Liver (tissue), 9 donors: ENCODE measurements around the gene CCR4. TPM values are rescaled to one million over a fixed set of nuclear protein-coding genes. Genes with fewer than 3 reads are reported as not detected.
"Not testable (repeated sequence)": the region's sequence is repeated elsewhere in the genome, so short reads cannot be mapped to it uniquely, and the experiment has no call there.

Experiments
- DNase-seq: peaks from one replicate; pipeline ENCODE4 v3.0.0-alpha.2; 2017; ENCODE audit warnings: low spot score
- H3K27ac ChIP-seq, 2 donors: one replicate each; pipeline ENCODE4 v1.7.0; 2013; ENCODE audit warnings: inconsistent platforms in 2 of 2, low read length in 2 of 2, control low read depth in 1 of 2, low read depth in 1 of 2, mild to moderate bottlenecking in 1 of 2
- H3K27me3 ChIP-seq, 4 donors: one replicate each; pipeline versions ENCODE4 v1.6.1 to v1.7.0; 2013; ENCODE audit warnings: low read length in 3 of 4, inconsistent platforms in 1 of 4, mild to moderate bottlenecking in 1 of 4, moderate library complexity in 1 of 4; ENCODE audit not compliant: control insufficient read depth in 4 of 4, insufficient read depth in 4 of 4
- H3K36me3 ChIP-seq, 4 donors: one replicate each; pipeline versions ENCODE4 v1.6.1 to v1.7.0; 2013; ENCODE audit warnings: low read length in 3 of 4, mild to moderate bottlenecking in 3 of 4, low read depth in 1 of 4, moderate library complexity in 1 of 4; ENCODE audit not compliant: control insufficient read depth in 4 of 4, insufficient read depth in 3 of 4
- H3K4me1 ChIP-seq, 4 donors: one replicate each; pipeline versions ENCODE4 v1.6.1 to v1.7.0; 2013; ENCODE audit warnings: low read length in 3 of 4, mild to moderate bottlenecking in 3 of 4, moderate library complexity in 1 of 4; ENCODE audit not compliant: control insufficient read depth in 4 of 4, insufficient read depth in 4 of 4
- H3K4me3 ChIP-seq, 3 donors: one replicate each; pipeline versions ENCODE4 v1.6.1 to v1.7.0; 2013; ENCODE audit warnings: low read length in 3 of 3, control low read depth in 1 of 3, low read depth in 1 of 3, mild to moderate bottlenecking in 1 of 3
- H3K9ac ChIP-seq, 2 donors: one replicate each; pipeline ENCODE4 v1.7.0; 2013; ENCODE audit warnings: low read length in 2 of 2, mild to moderate bottlenecking in 2 of 2, moderate library complexity in 2 of 2, control low read depth in 1 of 2, low read depth in 1 of 2
- H3K9me3 ChIP-seq, 4 donors: one replicate each; pipeline versions ENCODE4 v1.6.1 to v1.7.0; 2013; ENCODE audit warnings: low read length in 3 of 4; ENCODE audit not compliant: control insufficient read depth in 4 of 4
- EGR1 ChIP-seq, 2 donors: IDR thresholded peaks; 2 replicates each; pipeline ENCODE4 v1.6.1; 2016 to 2018; ENCODE audit warnings: antibody characterized with exemption in 2 of 2, low read depth in 2 of 2
- FOXA1 ChIP-seq: IDR thresholded peaks from 2 replicates; pipeline ENCODE4 v1.6.1; 2016; ENCODE audit warnings: antibody characterized with exemption
- GABPA ChIP-seq, 2 donors: IDR thresholded peaks in 1 of 2; conservative IDR thresholded peaks in 1 of 2; 2 replicates each; pipeline ENCODE4 v1.6.1; 2016; ENCODE audit warnings: antibody characterized with exemption in 2 of 2, mild to moderate bottlenecking in 1 of 2, moderate library complexity in 1 of 2
- HNF4A ChIP-seq, 2 donors: conservative IDR thresholded peaks; 2 replicates each; pipeline ENCODE4 v1.6.1; 2016; ENCODE audit warnings: antibody characterized with exemption in 2 of 2, mild to moderate bottlenecking in 2 of 2
- HNF4G ChIP-seq: IDR thresholded peaks from 2 replicates; pipeline ENCODE4 v1.6.1; 2016; ENCODE audit warnings: antibody characterized with exemption
- NR2F2 ChIP-seq: IDR thresholded peaks from 2 replicates; pipeline ENCODE4 v1.6.1; 2016; ENCODE audit warnings: antibody characterized with exemption
- RAD21 ChIP-seq, 2 donors: IDR thresholded peaks; 2 replicates each; pipeline ENCODE4 v1.6.1; 2016; ENCODE audit warnings: antibody characterized with exemption in 2 of 2, mild to moderate bottlenecking in 2 of 2
- RXRA ChIP-seq, 2 donors: IDR thresholded peaks; 2 replicates each; pipeline ENCODE4 v1.6.1; 2017 to 2018; ENCODE audit warnings: antibody characterized with exemption in 2 of 2, mild to moderate bottlenecking in 1 of 2
- SP1 ChIP-seq: IDR thresholded peaks from 2 replicates; pipeline ENCODE4 v1.6.1; 2018; ENCODE audit warnings: antibody characterized with exemption, mild to moderate bottlenecking
- TAF1 ChIP-seq: conservative IDR thresholded peaks from 2 replicates; pipeline ENCODE4 v1.6.1; 2016; ENCODE audit warnings: antibody characterized with exemption, mild to moderate bottlenecking
- YY1 ChIP-seq: IDR thresholded peaks from 2 replicates; pipeline ENCODE4 v1.6.1; 2016; ENCODE audit warnings: antibody characterized with exemption, mild to moderate bottlenecking
- ZBTB33 ChIP-seq: IDR thresholded peaks from 2 replicates; pipeline ENCODE4 v1.6.1; 2016; ENCODE audit warnings: antibody characterized with exemption
- WGBS: extraction: QIAGEN DNeasy Blood & Tissue Kit; methylation state at CpG from one replicate; pipeline ENCODE4 v1.1.7; 2013; 5-methylcytosine and 5-hydroxymethylcytosine counted together
- polyA plus RNA-seq, 2 donors: library from polyadenylated mRNA; stranded (reverse) in 1 of 2; unstranded in 1 of 2; fragments of 200-250 nt in 1 of 2; fragments of >200 nt in 1 of 2; fragmentation: Nextera tagmentation in 1 of 2; extraction: Ambion mirVana in 1 of 2; gene quantifications; one replicate each; pipeline versions ENCODE4 v1.2.1 to v1.2.3, GENCODE V29; 2013 to 2015
- total RNA-seq, 2 donors: library from RNA; depleted of rRNA; stranded (reverse); fragments of >200 nt; gene quantifications; one replicate each; pipeline ENCODE4 v1.2.3, GENCODE V29; 2014
- TF ChIP-seq, protein P1 (sequence below): IDR thresholded peaks from 2 replicates; pipeline ENCODE4 v1.6.1; 2016; ENCODE audit warnings: antibody characterized with exemption, mild to moderate bottlenecking
- donor health status: healthy.
- donor health status: healthy.
- donor health status: healthy.
- donor health status: healthy.
- donor health status: healthy.

CCR4 gene
- total and polyA plus RNA-seq, 4 donors: 0.07 to 1.0 (median 0.17) TPM

DNA sequence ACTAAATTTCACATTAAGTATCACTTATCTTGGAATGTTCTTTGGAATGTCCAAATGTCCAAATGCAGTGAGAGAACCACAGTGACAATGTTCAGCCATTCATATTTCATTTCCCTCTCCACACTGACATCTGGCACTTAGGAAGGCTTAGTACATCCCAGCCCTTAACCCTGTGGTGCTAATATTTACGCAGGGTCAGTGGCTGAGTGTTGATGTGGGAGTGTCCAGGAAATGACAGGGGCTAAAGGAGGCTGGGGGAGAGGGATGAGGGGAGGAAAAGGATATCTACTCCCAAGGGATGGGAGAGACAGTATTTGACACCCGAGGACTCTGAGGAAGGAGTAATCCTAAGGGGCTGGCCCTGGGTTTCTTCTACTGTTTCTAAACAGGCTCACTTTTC lies 14.1 kb upstream of the CCR4 start:
- DNase-seq: no peak
- WGBS: 52% methylated on average over 2 of the region's 2 CpGs
- no peak overlapping the region for H3K4me3 ChIP-seq
- no peak overlapping the region for H3K27ac ChIP-seq
- no peaks in the 10 kb centered on the region for H3K4me1 ChIP-seq
- no peak for TF ChIP-seq TAF1
- TF ChIP-seq RXRA (IDR thresholded peaks at IDR 0.05): peak in 1 of 2 donors; percentile 18
- no peaks in the 10 kb centered on the region for H3K27me3 ChIP-seq
- no peaks in the 10 kb centered on the region for H3K9me3 ChIP-seq
- no peak overlapping the region for H3K9ac ChIP-seq
- no peaks in the 10 kb centered on the region for H3K36me3 ChIP-seq

DNA sequence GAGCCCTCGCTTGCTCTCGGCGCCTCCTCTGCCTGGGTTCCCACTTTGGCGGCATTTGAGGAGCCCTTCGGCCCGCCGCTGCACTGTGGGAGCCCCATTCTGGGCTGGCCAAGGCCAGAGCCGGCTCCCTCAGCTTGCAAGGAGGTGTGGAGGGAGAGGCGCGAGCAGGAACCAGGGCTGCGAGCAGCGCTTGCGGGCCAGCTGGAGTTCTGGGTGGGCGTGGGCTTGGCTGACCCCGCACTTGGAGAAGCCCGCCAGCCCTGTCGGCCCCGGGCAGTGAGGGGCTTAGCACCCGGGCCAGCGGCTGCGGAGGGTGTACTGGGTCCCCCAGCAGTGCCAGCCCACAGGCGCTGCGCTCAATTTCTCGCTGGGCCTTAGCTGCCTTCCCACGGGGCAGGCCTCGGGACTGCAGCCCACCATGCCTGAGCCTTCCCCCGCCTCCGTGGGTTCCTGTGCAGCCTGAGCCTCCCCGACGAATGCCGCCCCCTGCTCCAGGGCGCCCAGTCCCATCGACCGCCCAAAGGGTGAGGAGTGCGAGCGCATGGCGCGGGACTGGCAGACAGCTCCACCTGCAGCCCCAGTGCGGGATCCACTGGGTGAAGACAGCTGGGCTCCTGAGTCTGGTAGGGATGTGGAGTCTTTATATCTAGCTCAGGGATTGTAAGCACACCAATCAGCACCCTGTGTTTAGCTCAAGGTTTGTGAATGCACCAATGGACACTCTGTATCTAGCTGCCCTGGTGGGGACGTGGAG lies 11.7 kb upstream of the CCR4 start:
- not testable (repeated sequence) for H3K27ac ChIP-seq, H3K27me3 ChIP-seq, DNase-seq, H3K9ac ChIP-seq, H3K4me3 ChIP-seq, H3K4me1 ChIP-seq, H3K36me3 ChIP-seq, H3K9me3 ChIP-seq
- WGBS: 96% methylated on average over 40 of the region's 40 CpGs

DNA sequence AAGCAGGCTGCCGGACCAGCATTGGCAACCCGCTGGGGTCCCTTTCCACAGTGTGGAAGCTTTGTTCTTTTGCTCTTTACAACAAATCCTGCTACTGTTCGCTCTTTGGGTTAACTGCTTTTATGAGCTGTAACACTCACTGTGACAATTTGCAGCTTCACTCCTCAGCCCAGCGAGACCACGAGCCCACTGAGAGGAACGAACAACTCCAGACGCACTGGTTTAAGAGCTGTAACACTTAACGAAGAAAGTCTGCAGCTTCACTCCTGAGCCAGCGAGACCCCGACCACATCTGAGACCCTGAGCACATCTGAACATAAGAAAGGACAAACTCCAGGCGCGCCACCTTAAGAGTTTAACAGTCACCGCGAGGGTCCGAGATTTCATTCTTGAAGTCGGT lies 10.7 kb upstream of the CCR4 start:
- no peak overlapping the region for H3K9ac ChIP-seq
- DNase-seq: no peak

More for the DNA sequence above, 10.7 kb upstream of the CCR4 start:
- TF ChIP-seq GABPA (IDR thresholded peaks at IDR 0.05 in 1 of 2, conservative IDR thresholded peaks at IDR 0.05 in 1 of 2): no peak
- no peak for TF ChIP-seq ZBTB33
- no peak for TF ChIP-seq RAD21 (IDR thresholded peaks at IDR 0.05)
- no peak for TF ChIP-seq HNF4G
- no peak for TF ChIP-seq YY1
- TF ChIP-seq FOXA1: no peak
- TF ChIP-seq, protein P1, sequence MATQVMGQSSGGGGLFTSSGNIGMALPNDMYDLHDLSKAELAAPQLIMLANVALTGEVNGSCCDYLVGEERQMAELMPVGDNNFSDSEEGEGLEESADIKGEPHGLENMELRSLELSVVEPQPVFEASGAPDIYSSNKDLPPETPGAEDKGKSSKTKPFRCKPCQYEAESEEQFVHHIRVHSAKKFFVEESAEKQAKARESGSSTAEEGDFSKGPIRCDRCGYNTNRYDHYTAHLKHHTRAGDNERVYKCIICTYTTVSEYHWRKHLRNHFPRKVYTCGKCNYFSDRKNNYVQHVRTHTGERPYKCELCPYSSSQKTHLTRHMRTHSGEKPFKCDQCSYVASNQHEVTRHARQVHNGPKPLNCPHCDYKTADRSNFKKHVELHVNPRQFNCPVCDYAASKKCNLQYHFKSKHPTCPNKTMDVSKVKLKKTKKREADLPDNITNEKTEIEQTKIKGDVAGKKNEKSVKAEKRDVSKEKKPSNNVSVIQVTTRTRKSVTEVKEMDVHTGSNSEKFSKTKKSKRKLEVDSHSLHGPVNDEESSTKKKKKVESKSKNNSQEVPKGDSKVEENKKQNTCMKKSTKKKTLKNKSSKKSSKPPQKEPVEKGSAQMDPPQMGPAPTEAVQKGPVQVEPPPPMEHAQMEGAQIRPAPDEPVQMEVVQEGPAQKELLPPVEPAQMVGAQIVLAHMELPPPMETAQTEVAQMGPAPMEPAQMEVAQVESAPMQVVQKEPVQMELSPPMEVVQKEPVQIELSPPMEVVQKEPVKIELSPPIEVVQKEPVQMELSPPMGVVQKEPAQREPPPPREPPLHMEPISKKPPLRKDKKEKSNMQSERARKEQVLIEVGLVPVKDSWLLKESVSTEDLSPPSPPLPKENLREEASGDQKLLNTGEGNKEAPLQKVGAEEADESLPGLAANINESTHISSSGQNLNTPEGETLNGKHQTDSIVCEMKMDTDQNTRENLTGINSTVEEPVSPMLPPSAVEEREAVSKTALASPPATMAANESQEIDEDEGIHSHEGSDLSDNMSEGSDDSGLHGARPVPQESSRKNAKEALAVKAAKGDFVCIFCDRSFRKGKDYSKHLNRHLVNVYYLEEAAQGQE: no peak
- TF ChIP-seq EGR1 (IDR thresholded peaks at IDR 0.05; ENCODE audit: low read depth in 2 of 2): no peak
- no peak for TF ChIP-seq NR2F2
- TF ChIP-seq SP1: no peak
- TF ChIP-seq TAF1: no peak
- TF ChIP-seq HNF4A (conservative IDR thresholded peaks at IDR 0.05): no peak
- Histone ChIP-seq H3K27ac (no peak overlapping the region), H3K27me3 (no peaks in the 10 kb centered on the region), H3K9me3 (no peaks in the 10 kb centered on the region), H3K4me3 (no peak overlapping the region), H3K4me1 (no peaks in the 10 kb centered on the region), H3K36me3 (no peaks in the 10 kb centered on the region)
- WGBS: 94% methylated on average over 16 of the region's 16 CpGs
